Kidney epithelial cell (primary cell): Measurements from ENCODE around the gene EML2. TPM values are rescaled to one million over a fixed set of nuclear protein-coding genes. Genes with fewer than 3 reads are reported as not detected.

Experiments used
- DNase-seq: peaks from one replicate; pipeline ENCODE4 v3.0.0-alpha.2; 2010; ENCODE audit warnings: low read depth
- H3K27me3 ChIP-seq: 2 replicates; pipeline ENCODE4 v1.6.0; 2011; ENCODE audit warnings: low read length; ENCODE audit not compliant: control insufficient read depth, insufficient read depth
- H3K36me3 ChIP-seq: 2 replicates; pipeline ENCODE4 v1.5.1; 2011; ENCODE audit warnings: low read length; ENCODE audit not compliant: control insufficient read depth, insufficient read depth
- H3K4me3 ChIP-seq: 2 replicates; pipeline ENCODE4 v1.5.1; 2011; ENCODE audit warnings: low read depth, mild to moderate bottlenecking, control low read depth, low read length
- total RNA-seq: library from RNA; depleted of rRNA; stranded (reverse); fragments of >200 nt; gene quantifications from 2 replicates; pipeline ENCODE4 v1.2.3, GENCODE V29; 2015
- TF ChIP-seq, protein P1 (sequence below): IDR thresholded peaks from 2 replicates; pipeline ENCODE4 v1.5.1; 2011; ENCODE audit warnings: mild to moderate bottlenecking, moderate library complexity, low read length, control low read depth, inconsistent platforms; ENCODE audit not compliant: insufficient read depth, poor library complexity, severe bottlenecking

Gene EML2
- total RNA-seq, 1 donor from 2014 or later: 30.7 TPM

DNA sequence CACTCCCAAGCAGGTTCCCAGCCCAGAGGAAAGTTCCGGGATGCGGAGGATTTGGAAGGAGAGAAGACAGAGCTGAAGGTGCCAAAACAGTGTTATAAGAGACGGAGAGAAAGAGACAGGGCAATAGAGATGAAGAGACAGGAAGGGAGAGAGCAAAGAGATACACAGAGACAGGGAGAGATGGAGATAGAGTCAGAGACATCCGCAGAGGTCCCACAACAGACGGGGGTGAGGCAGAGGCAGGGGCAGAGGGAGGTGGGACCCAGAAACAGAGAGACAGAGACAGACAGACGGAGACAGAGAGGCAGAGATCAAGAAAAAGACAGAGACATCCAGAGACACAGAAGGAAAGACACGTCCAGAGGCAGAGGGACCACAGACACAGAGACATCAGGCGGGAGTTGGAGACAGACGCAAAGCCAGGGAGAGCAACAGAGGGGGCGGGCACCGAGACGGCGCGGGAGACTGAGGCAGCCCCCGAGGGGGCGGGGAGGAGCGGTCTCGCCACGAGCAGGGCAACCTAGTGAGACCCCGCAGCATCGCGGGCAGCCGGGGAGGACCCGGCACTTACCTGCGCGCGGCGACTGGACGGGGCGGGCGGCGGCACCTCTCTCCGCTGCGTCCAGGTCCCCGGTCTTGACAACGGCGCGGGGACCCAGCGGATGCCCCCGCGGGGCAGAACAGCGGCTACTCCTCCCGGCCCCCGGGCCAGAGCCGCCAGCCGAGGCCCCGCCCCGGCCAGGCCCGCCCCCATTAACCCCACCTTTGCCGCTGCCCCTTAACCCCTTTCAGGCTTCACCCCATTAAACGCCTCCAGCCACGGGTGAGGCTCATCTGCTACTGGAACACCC is 37.4 kb downstream of the EML2 start, which contains the start of gene GPR4:
Gene GPR4 (minus strand): TSS at position 689 of the 851 bp plus-strand sequence. CDS start 10,346 bp downstream, outside the sequence.
- peaks cover 57% of the 10 kb centered on the region for H3K27me3 ChIP-seq
- no peak for DNase-seq
- H3K4me3 ChIP-seq: no peak within 1 kb of the TSS
- H3K36me3 ChIP-seq: no peaks in the 10 kb centered on the region
- TF ChIP-seq, protein P1, sequence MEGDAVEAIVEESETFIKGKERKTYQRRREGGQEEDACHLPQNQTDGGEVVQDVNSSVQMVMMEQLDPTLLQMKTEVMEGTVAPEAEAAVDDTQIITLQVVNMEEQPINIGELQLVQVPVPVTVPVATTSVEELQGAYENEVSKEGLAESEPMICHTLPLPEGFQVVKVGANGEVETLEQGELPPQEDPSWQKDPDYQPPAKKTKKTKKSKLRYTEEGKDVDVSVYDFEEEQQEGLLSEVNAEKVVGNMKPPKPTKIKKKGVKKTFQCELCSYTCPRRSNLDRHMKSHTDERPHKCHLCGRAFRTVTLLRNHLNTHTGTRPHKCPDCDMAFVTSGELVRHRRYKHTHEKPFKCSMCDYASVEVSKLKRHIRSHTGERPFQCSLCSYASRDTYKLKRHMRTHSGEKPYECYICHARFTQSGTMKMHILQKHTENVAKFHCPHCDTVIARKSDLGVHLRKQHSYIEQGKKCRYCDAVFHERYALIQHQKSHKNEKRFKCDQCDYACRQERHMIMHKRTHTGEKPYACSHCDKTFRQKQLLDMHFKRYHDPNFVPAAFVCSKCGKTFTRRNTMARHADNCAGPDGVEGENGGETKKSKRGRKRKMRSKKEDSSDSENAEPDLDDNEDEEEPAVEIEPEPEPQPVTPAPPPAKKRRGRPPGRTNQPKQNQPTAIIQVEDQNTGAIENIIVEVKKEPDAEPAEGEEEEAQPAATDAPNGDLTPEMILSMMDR: no peak

DNA sequence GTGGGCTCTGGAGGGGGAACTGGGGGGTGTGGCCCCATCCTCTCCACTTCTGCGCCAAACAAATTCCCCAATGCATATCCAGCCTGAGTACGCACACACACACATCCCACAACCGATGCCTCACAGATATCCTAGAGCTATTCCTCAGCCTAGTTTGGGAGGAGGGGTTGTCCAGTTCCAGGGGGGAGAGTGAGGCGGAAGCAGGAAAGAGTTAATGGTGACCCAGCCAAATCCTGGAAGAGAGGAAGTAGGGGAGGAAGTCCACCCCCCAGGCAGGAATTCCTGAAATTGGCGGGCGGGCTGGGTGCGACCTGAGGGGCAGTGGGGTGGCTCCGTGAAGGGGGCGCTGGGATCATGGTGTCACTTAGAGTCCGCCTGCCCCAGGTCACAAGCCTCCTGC is 38.1 kb downstream of the EML2 start:
- H3K4me3 ChIP-seq: no peak overlapping the region
- H3K36me3 ChIP-seq: no peaks in the 10 kb centered on the region
- peaks cover 57% of the 10 kb centered on the region for H3K27me3 ChIP-seq
- DNase-seq: no peak
- TF ChIP-seq, protein P1: no peak

DNA sequence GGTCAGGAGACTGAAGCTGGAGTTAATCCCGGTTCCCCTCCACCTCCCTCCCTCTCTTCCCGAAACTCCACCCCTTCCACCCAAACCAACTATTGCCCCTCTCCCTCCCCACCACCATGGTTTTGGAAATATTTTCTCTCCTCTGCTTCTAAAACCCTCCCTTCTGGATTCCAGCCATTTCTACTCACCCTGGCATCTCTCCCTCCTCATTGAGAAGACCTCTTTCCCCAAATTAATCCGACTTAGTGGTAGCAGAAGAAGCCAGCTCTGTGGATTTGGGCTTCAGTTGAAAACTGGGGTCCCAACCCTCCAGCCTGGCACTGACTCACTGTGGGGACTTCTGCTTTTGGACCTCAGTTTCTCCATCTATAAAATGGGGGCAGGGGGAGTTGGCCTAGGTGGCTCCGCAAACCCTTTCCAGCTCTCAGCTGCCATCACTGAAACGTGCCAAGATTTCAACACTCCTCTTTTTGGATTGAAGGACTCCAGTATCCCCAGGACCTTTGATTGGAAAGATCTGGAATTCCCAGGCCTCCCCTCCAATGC is 38.8 kb downstream of the EML2 start:
- DNase-seq: no peak
- Histone ChIP-seq H3K4me3 (no peak overlapping the region), H3K27me3 (peaks cover 59% of the 10 kb centered on the region), H3K36me3 (no peaks in the 10 kb centered on the region)
- TF ChIP-seq, protein P1: no peak

DNA sequence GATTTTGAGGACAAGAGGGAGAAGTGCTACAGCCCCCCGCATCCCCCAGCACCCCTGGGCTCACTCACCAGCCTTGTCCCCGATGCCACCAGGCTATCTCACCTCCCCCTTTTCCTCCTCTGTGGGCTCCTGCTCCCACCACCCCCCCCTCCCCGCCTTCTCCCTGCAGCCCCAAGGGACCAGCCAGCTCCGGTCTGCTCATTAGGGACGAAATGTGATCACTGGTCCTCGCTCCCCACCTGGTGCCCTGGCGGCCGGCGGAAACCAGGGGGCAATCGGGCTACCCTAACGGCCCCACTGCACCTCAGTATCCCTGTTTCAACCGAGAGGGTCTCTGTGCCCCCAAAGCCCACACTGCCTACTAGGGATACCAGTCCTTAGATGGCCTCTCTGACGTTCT is 39.9 kb downstream of the EML2 start:
- H3K4me3 ChIP-seq: no peak overlapping the region
- no peak for DNase-seq
- H3K27me3 ChIP-seq: peaks cover 59% of the 10 kb centered on the region
- TF ChIP-seq, protein P1: no peak
- no peaks in the 10 kb centered on the region for H3K36me3 ChIP-seq

DNA sequence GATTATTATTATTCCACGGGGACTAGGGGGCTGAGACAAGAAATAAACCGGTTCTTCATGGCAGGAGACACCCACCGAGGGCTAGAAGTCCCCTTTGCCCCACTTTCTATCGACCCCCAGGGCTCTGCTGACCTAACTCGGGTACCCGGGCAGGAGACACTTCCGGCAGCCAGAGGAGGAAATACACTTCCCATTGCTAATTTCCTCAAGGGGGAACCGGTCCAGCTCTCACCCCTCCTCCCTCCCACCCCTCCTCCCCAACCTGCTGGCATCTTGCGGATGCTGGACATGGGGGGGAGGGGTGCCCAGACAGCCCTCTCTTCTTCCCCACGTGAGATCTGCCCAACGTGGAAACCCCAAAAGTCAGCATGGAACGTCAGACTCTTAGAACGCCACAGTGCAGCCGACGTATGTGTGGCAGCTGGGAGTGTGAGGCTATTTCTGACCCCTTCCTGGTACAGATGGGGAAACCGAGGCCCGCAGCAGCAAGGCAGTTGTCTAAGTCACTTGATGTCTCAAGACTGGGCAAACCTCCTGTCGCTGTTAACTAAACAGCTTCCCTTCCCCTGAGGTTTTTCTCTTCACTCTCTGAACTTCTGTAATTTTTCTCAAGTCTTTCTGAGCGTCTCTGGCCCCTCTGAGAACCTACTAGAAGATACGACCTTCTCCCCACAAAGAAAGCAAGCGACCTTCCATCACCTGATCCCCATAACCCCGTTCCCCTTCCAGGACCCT is 40.8 kb downstream of the EML2 start:
- H3K27me3 ChIP-seq: peaks cover 59% of the 10 kb centered on the region
- TF ChIP-seq, protein P1: no peak
- H3K4me3 ChIP-seq: no peak overlapping the region
- DNase-seq: no peak
- no peaks in the 10 kb centered on the region for H3K36me3 ChIP-seq
